Spleen (tissue), 11 donors: ENCODE results near the gene HLF. TPM values are rescaled to one million over a fixed set of nuclear protein-coding genes. Genes with fewer than 3 reads are reported as not detected.

ENCODE experiments used
- DNase-seq: peaks from one replicate; pipeline ENCODE4 v3.0.0-alpha.2; 2020
- H3K27ac ChIP-seq, 8 donors: fragments of 200-600 bp; sonication (generic) in 7 of 8; 1 replicate in 4 of 8; 2 replicates in 4 of 8; pipeline versions ENCODE4 v1.5.0 to v1.8.0; 2016 to 2021; ENCODE audit warnings: inconsistent platforms in 4 of 8, mild to moderate bottlenecking in 4 of 8, moderate library complexity in 1 of 8
- H3K27me3 ChIP-seq, 7 donors: fragments of 200-600 bp; sonication (generic) in 6 of 7; replicated peaks in 1 of 7; 1 replicate in 4 of 7; 2 replicates in 3 of 7; pipeline versions ENCODE4 v1.5.0 to v1.8.0; 2016 to 2021; ENCODE audit warnings: inconsistent platforms in 3 of 7, mild to moderate bottlenecking in 1 of 7
- H3K36me3 ChIP-seq, 6 donors: fragments of 200-600 bp; sonication (generic) in 5 of 6; 1 replicate in 4 of 6; 2 replicates in 2 of 6; pipeline versions ENCODE4 v1.5.0 to v1.8.0; 2016 to 2021; ENCODE audit warnings: inconsistent platforms in 2 of 6
- H3K4me1 ChIP-seq, 6 donors: fragments of 200-600 bp; sonication (generic) in 5 of 6; 1 replicate in 3 of 6; 2 replicates in 3 of 6; pipeline versions ENCODE4 v1.5.0 to v1.8.0; 2016 to 2021; ENCODE audit warnings: inconsistent platforms in 3 of 6
- H3K4me3 ChIP-seq, 8 donors: fragments of 200-600 bp; sonication (generic) in 7 of 8; 1 replicate in 4 of 8; 2 replicates in 4 of 8; pipeline versions ENCODE4 v1.5.0 to v1.8.0; 2016 to 2021; ENCODE audit warnings: inconsistent platforms in 4 of 8, mild to moderate bottlenecking in 4 of 8, moderate library complexity in 2 of 8
- H3K9me3 ChIP-seq, 8 donors: fragments of 200-600 bp; sonication (generic) in 7 of 8; 1 replicate in 4 of 8; 2 replicates in 4 of 8; pipeline versions ENCODE4 v1.5.0 to v1.8.0; 2016 to 2021; ENCODE audit warnings: inconsistent platforms in 4 of 8
- POLR2A ChIP-seq, 3 donors: fragments of 450-650 bp; IDR thresholded peaks; one replicate each; pipeline ENCODE4 v1.5.1; 2017; ENCODE audit warnings: antibody characterized with exemption in 3 of 3, mild to moderate bottlenecking in 1 of 3
- POLR2AphosphoS5 ChIP-seq, 3 donors: sonication (generic); formaldehyde crosslinking; IDR thresholded peaks; one replicate each; pipeline ENCODE4 v1.5.1; 2017; ENCODE audit warnings: antibody characterized with exemption in 3 of 3
- WGBS, 5 donors: extraction: QIAGEN DNeasy Blood & Tissue Kit in 3 of 5; methylation state at CpG; one replicate each; pipeline versions ENCODE4 v1.1.5 to v1.1.7; 2013 to 2018; 5-methylcytosine and 5-hydroxymethylcytosine counted together
- intact Hi-C: fragments of 100-400 bp; cut with DNase I; formaldehyde crosslinking; loops from one replicate; pipeline ENCODE4 v1.15.0; 2023; ENCODE audit warnings: low total_unique reads
- polyA plus RNA-seq, 3 donors: library from polyadenylated mRNA; stranded (reverse); fragments of 200-250 nt; gene quantifications; one replicate each; pipeline ENCODE4 v1.2.1, GENCODE V29; 2013
- total RNA-seq, 7 donors: library from RNA; depleted of rRNA in 3 of 7; stranded (reverse); fragments of >200 nt in 3 of 7; fragmentation: NEBNext Ultra II Directional in 4 of 7; extraction: Animal tissue kit (Norgen Biotek cat#: 25700) in 4 of 7; gene quantifications; one replicate each; pipeline versions ENCODE4 v1.1.0 to v1.2.1, GENCODE V29; 2016 to 2021
- TF ChIP-seq, protein P1 (sequence below), 11 experiments: fragments of 200-600 bp in 7 of 11; fragments of 450-650 bp in 4 of 11; sonication (generic) in 4 of 11; IDR thresholded peaks in 8 of 11; conservative IDR thresholded peaks in 3 of 11; 1 replicate in 7 of 11; 2 replicates in 4 of 11; pipeline versions ENCODE4 v1.4.0 to v1.8.0; 2016 to 2021; ENCODE audit warnings: antibody characterized with exemption in 11 of 11, inconsistent platforms in 4 of 11, mild to moderate bottlenecking in 1 of 11
- donor health status: healthy with polysubstance abuse.
- donor health status: DM: no; HTN: no; CAD: no; lungs with moderate emphysema.
- donor health status: DM: no; HTN: no; CAD: no.
- donor health status: Bipolar disorder and iron deficiency.
- donor health status: healthy.
- donor health status: DM: no; HTN: no; CAD: no.
- donor health status: DM: yes; HTN: yes; CAD: no.

The HLF gene
- total and polyA plus RNA-seq, 10 donors = 1.6 to 37.9 (median 12.9) TPM

DNA sequence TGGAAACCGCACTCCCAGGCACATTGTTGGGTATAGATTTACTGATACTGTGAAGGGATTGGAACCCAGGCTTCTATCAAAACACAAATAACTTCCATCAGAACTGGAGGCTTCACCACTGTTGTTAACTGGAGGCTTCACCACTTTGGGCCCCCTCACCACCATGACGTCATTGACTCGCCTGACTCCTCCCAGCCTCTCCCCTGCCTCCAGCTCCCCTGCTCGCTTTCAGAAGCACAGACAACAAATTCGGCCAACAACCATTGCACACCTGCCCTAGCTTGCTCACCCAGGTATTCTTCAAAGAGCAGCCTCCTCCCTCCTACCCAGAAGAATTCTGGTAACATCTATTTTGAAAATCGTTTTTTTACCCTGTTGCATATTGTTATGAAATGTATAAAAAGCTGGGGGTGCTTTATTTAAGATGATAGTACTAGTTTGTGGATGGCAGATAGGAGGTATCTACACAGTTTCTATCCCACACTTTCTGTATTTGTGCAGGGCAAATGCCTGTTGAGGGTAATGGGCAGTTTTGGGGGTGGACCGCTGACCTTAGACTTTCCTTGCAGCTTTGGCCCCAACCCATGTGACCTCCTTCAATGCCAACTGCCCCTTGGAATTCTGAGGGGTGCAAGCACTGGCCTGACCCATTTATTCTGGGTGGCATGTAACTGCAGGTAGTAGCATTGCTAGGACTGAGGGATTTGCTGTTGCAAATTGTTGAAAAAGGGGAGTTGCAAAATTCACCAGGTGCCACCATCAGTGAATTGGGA lies 54.1 kb downstream of the HLF start:
- intact Hi-C loops = no loop called here
- H3K9me3 ChIP-seq = no peaks in the 10 kb centered on the region
- H3K4me3 ChIP-seq = no peak overlapping the region
- H3K27me3 ChIP-seq = no peaks in the 10 kb centered on the region
- WGBS, 5 donors = 84 to 92% (median 88%) methylated on average over 7 of the region's 7 CpGs
- no peaks in the 10 kb centered on the region for H3K4me1 ChIP-seq
- no peak overlapping the region for H3K27ac ChIP-seq
- no peak for TF ChIP-seq POLR2A (IDR thresholded peaks at IDR 0.05)
- TF ChIP-seq POLR2AphosphoS5 (IDR thresholded peaks at IDR 0.05) = no peak
- TF ChIP-seq, protein P1, sequence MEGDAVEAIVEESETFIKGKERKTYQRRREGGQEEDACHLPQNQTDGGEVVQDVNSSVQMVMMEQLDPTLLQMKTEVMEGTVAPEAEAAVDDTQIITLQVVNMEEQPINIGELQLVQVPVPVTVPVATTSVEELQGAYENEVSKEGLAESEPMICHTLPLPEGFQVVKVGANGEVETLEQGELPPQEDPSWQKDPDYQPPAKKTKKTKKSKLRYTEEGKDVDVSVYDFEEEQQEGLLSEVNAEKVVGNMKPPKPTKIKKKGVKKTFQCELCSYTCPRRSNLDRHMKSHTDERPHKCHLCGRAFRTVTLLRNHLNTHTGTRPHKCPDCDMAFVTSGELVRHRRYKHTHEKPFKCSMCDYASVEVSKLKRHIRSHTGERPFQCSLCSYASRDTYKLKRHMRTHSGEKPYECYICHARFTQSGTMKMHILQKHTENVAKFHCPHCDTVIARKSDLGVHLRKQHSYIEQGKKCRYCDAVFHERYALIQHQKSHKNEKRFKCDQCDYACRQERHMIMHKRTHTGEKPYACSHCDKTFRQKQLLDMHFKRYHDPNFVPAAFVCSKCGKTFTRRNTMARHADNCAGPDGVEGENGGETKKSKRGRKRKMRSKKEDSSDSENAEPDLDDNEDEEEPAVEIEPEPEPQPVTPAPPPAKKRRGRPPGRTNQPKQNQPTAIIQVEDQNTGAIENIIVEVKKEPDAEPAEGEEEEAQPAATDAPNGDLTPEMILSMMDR (IDR thresholded peaks at IDR 0.05 in 8 of 11, conservative IDR thresholded peaks at IDR 0.05 in 3 of 11) = no peak
- DNase-seq = no peak
- peaks cover 0 to 31% (median 0%) of the 10 kb centered on the region in 6 donors for H3K36me3 ChIP-seq

DNA sequence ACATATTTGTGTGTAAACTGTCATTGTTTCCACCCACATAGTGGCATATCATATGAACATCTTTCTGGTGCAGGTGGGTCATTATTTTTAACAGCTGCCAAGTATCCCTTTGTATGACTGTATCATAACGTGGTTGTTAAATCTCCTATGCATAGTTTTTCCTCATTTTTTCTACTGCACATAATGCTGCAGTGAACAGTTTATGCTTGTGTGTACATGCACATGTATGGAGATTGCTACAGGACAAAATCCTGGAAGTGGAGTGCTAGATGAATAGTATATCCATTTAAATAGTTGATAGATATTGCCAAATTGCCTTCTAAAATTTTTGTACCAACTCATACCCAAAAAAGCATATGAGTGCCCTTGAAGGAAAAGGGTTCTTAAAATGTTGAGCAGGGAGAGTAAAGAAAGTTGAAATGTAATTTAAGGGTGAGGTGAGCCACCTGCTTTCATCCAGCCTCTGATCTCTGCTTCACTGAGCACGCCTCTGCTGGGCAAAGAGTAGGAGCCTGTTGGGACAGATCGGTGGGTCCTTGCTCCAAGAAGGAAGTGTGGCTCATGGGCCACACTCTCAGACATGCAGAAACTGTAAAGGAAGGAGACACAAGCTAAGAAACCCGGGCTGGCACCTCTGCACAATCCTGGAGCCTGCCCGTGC lies 55.3 kb downstream of the HLF start:
- Histone ChIP-seq H3K4me3 (no peak overlapping the region), H3K9me3 (no peaks in the 10 kb centered on the region), H3K4me1 (no peaks in the 10 kb centered on the region), H3K27me3 (no peaks in the 10 kb centered on the region), H3K36me3 (peaks cover 0 to 31% (median 0%) of the 10 kb centered on the region in 6 donors), H3K27ac (no peak overlapping the region)
- intact Hi-C loops = no loop called here
- DNase-seq = no peak
- WGBS, 5 donors = 83 to 93% (median 92%) methylated on average over 5 of the region's 5 CpGs
- no peak for TF ChIP-seq POLR2AphosphoS5 (IDR thresholded peaks at IDR 0.05)
- TF ChIP-seq, protein P1 (IDR thresholded peaks at IDR 0.05 in 8 of 11, conservative IDR thresholded peaks at IDR 0.05 in 3 of 11) = no peak
- TF ChIP-seq POLR2A (IDR thresholded peaks at IDR 0.05) = no peak

DNA sequence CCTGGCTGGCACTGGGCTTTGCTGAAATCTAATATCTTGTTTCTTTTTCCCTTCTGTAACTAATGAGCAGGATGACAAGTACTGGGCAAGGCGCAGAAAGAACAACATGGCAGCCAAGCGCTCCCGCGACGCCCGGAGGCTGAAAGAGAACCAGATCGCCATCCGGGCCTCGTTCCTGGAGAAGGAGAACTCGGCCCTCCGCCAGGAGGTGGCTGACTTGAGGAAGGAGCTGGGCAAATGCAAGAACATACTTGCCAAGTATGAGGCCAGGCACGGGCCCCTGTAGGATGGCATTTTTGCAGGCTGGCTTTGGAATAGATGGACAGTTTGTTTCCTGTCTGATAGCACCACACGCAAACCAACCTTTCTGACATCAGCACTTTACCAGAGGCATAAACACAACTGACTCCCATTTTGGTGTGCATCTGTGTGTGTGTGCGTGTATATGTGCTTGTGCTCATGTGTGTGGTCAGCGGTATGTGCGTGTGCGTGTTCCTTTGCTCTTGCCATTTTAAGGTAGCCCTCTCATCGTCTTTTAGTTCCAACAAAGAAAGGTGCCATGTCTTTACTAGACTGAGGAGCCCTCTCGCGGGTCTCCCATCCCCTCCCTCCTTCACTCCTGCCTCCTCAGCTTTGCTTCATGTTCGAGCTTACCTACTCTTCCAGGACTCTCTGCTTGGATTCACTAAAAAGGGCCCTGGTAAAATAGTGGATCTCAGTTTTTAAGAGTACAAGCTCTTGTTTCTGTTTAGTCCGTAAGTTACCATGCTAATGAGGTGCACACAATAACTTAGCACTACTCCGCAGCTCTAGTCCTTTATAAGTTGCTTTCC lies 56.0 kb downstream of the HLF start:
- H3K27ac ChIP-seq = no peak overlapping the region
- WGBS, 5 donors = 93 to 96% (median 94%) methylated on average over 23 of the region's 23 CpGs
- intact Hi-C loops = no loop called here

More for the DNA sequence above, 56.0 kb downstream of the HLF start:
- H3K36me3 ChIP-seq = peaks cover 0 to 31% (median 0%) of the 10 kb centered on the region in 6 donors
- no peak for DNase-seq
- no peaks in the 10 kb centered on the region for H3K27me3 ChIP-seq
- H3K9me3 ChIP-seq = no peaks in the 10 kb centered on the region
- H3K4me1 ChIP-seq = no peaks in the 10 kb centered on the region
- TF ChIP-seq, protein P1 (IDR thresholded peaks at IDR 0.05 in 8 of 11, conservative IDR thresholded peaks at IDR 0.05 in 3 of 11) = no peak
- TF ChIP-seq POLR2AphosphoS5 (IDR thresholded peaks at IDR 0.05) (no peak), POLR2A (IDR thresholded peaks at IDR 0.05) (no peak)
- H3K4me3 ChIP-seq = no peak overlapping the region
